GM12878 (cell line): ENCODE data around the gene CAPS. TPM values are rescaled to one million over a fixed set of nuclear protein-coding genes. Genes with fewer than 3 reads are reported as not detected.

Source experiments
- ATAC-seq: fragments of 200-7000 bp; cut with Tn5 transposase; 3 replicates; pipeline ENCODE4 v1.9.1; 2020; ENCODE audit warnings: mild to moderate bottlenecking, moderate library complexity
- BruUV-seq: library from RNA; stranded (reverse); fragments of 400-500 nt; replicated peaks from 2 replicates; lab custom pipeline; 2021; lab: Mats Ljungman, UMichigan
- CTCF ChIA-PET: fragments of 300-600 bp; sonication (Branson Sonifier 250); formaldehyde crosslinking; extraction: SDS; loops from one replicate; lab custom pipeline; 2021; ENCODE audit warnings: inconsistent platforms; lab: Yijun Ruan, JAX
- POLR2A ChIA-PET: fragments of 350-600 bp; formaldehyde crosslinking; extraction: SDS; loops from one replicate; lab custom pipeline; 2021; ENCODE audit warnings: inconsistent platforms; lab: Charles Lee
- RAD21 ChIA-PET: fragments of 300-600 bp; sonication (Branson Sonifier 250); formaldehyde crosslinking; loops from one replicate; lab custom pipeline; 2023; ENCODE audit warnings: antibody characterized with exemption; ENCODE audit not compliant: unreplicated experiment; lab: Charles Lee
- SMC1A ChIA-PET: fragments of 300-600 bp; sonication (Branson Sonifier 250); formaldehyde crosslinking; loops from one replicate; lab custom pipeline; 2023; ENCODE audit not compliant: unreplicated experiment, uncharacterized antibody; lab: Charles Lee
- DNase-seq: peaks from one replicate; pipeline ENCODE4 v3.0.0-alpha.2; 2011; ENCODE audit warnings: low read depth, low spot score
- FAIRE-seq: peaks from 3 replicates; lab custom pipeline; 2011; peaks lifted over from hg19 to GRCh38; lab: Jason Lieb, UNC
- H2AFZ ChIP-seq: 2 replicates; pipeline ENCODE4 v1.6.0; 2011; ENCODE audit warnings: low read depth, low read length, control low read depth; ENCODE audit not compliant: control insufficient read depth
- H3K27ac ChIP-seq: 2 replicates; pipeline ENCODE4 v1.5.1; 2011; ENCODE audit warnings: control low read depth; ENCODE audit not compliant: control insufficient read depth, insufficient read depth
- H3K27me3 ChIP-seq, 2 experiments: replicated peaks in 1 of 2; 2 replicates each; pipeline versions ENCODE4 v1.6.0 to v1.6.1; 2011; ENCODE audit warnings: low read length in 1 of 2; ENCODE audit not compliant: control insufficient read depth in 2 of 2, insufficient read depth in 2 of 2
- H3K36me3 ChIP-seq, 2 experiments: 2 replicates each; pipeline ENCODE4 v1.5.1; 2011; ENCODE audit warnings: low read length in 1 of 2; ENCODE audit not compliant: control insufficient read depth in 2 of 2, insufficient read depth in 2 of 2
- H3K4me1 ChIP-seq: 2 replicates; pipeline ENCODE4 v1.6.1; 2011; ENCODE audit warnings: mild to moderate bottlenecking, low read length, moderate library complexity, mixed read lengths; ENCODE audit not compliant: control insufficient read depth, insufficient read depth
- H3K4me2 ChIP-seq: 2 replicates; pipeline ENCODE4 v1.6.0; 2011; ENCODE audit warnings: control low read depth; ENCODE audit not compliant: control insufficient read depth, insufficient read depth
- H3K4me3 ChIP-seq: fragments of 200-600 bp; sonication (generic); 2 replicates; pipeline ENCODE4 v1.5.1; 2016
- H3K79me2 ChIP-seq: 2 replicates; pipeline ENCODE4 v1.6.0; 2011; ENCODE audit warnings: low read length; ENCODE audit not compliant: control insufficient read depth, insufficient read depth
- H3K9ac ChIP-seq: 2 replicates; pipeline ENCODE4 v1.8.0; 2011; ENCODE audit warnings: low read length, control low read depth, mixed read lengths; ENCODE audit not compliant: control insufficient read depth, insufficient read depth
- H3K9me3 ChIP-seq: replicated peaks from 3 replicates; pipeline ENCODE4 v1.5.1; 2011; ENCODE audit warnings: mild to moderate bottlenecking, low read length; ENCODE audit not compliant: control insufficient read depth, insufficient read depth
- H4K20me1 ChIP-seq: 2 replicates; pipeline ENCODE4 v1.6.0; 2011; ENCODE audit not compliant: control insufficient read depth, insufficient read depth
- BCL11A ChIP-seq: IDR thresholded peaks from 2 replicates; pipeline ENCODE4 v1.6.1; 2011; ENCODE audit warnings: low read depth, low read length
- EP300 ChIP-seq, 2 experiments: fragments of 150-350 bp in 1 of 2; IDR thresholded peaks; 2 replicates each; pipeline ENCODE4 v1.6.1; 2011 to 2012; ENCODE audit warnings: low read depth in 2 of 2, low read length in 2 of 2, borderline replicate concordance in 1 of 2, improper control_type of control experiment in 1 of 2, inconsistent platforms in 1 of 2; ENCODE audit not compliant: control insufficient read depth in 1 of 2
- FOXM1 ChIP-seq: IDR thresholded peaks from 2 replicates; pipeline ENCODE4 v1.6.1; 2012; ENCODE audit warnings: low read depth, mild to moderate bottlenecking, inconsistent platforms, low read length, moderate library complexity
- KLF5 ChIP-seq: fragments of 450-650 bp; IDR thresholded peaks from 2 replicates; pipeline ENCODE4 v1.6.1; 2014; ENCODE audit warnings: mild to moderate bottlenecking; ENCODE audit not compliant: partially characterized antibody
- PAX5 ChIP-seq: IDR thresholded peaks from 2 replicates; pipeline ENCODE4 v1.6.1; 2011; ENCODE audit warnings: low read depth, low read length, borderline replicate concordance
- SPI1 ChIP-seq: IDR thresholded peaks from 2 replicates; pipeline ENCODE4 v1.6.1; 2011; ENCODE audit warnings: low read depth, mild to moderate bottlenecking, low read length, moderate library complexity, borderline replicate concordance; ENCODE audit not compliant: insufficient read depth
- SREBF1 ChIP-seq: IDR thresholded peaks from 2 replicates; pipeline ENCODE4 v1.6.1; 2012; ENCODE audit warnings: mild to moderate bottlenecking, low read length
- SREBF2 ChIP-seq: IDR thresholded peaks from 2 replicates; pipeline ENCODE4 v1.6.1; 2012; ENCODE audit warnings: mild to moderate bottlenecking, low read length
- TCF12 ChIP-seq: IDR thresholded peaks from 2 replicates; pipeline ENCODE4 v1.6.1; 2011; ENCODE audit warnings: low read depth, mild to moderate bottlenecking, low read length
- WGBS: methylation state at CpG from one replicate; pipeline ENCODE4 v1.1.6; 2016; ENCODE audit warnings: low lambda C conversion rate; ENCODE audit not compliant: insufficient replicate concordance, insufficient coverage; ENCODE audit errors: missing lambda C conversion rate; 5-methylcytosine and 5-hydroxymethylcytosine counted together
- in situ Hi-C: fragments of 300-500 bp; cut with MboI; formaldehyde crosslinking; loops from 9 replicates; pipeline ENCODE4 v1.14.3; 2018; ENCODE audit warnings: mixed read lengths
- intact Hi-C: fragments of 100-400 bp; cut with micrococcal nuclease; formaldehyde crosslinking; loops from one replicate; pipeline ENCODE4 v1.14.2; 2022; ENCODE audit not compliant: unreplicated experiment
- polyA plus RNA-seq, 11 experiments: library from polyadenylated mRNA; depleted of rRNA in 4 of 11; unstranded in 6 of 11; stranded (reverse) in 5 of 11; fragments of >200 nt; fragmentation: Nextera tagmentation in 4 of 11; fragmentation: Illumina TruSeq in 1 of 11; extraction: Ambion mirVana in 4 of 11; extraction: Trizol in 1 of 11; gene quantifications; 1 replicate in 1 of 11; 2 replicates in 10 of 11; pipeline versions ENCODE4 v1.2.1 to v1.2.3, GENCODE V29; 2011 to 2016; ENCODE audit warnings: inconsistent platforms in 2 of 11, missing spikeins in 2 of 11, low read depth in 1 of 11
- total RNA-seq, 4 experiments: library from RNA; depleted of rRNA in 3 of 4; stranded (reverse); fragments of >200 nt in 3 of 4; fragmentation: Illumina TruSeq in 1 of 4; extraction: Trizol in 1 of 4; gene quantifications; 2 replicates each; pipeline versions ENCODE4 v1.2.1 to v1.2.3, GENCODE V29; 2013 to 2021
- TF ChIP-seq, protein P1 (sequence below): fragments of 450-650 bp; IDR thresholded peaks from 2 replicates; pipeline ENCODE4 v1.6.1; 2017; ENCODE audit warnings: low read depth, mild to moderate bottlenecking, moderate library complexity
- TF ChIP-seq, protein P2 (sequence below): fragments of 450-650 bp; IDR thresholded peaks from 2 replicates; pipeline ENCODE4 v1.6.1; 2017; ENCODE audit warnings: antibody characterized with exemption, mild to moderate bottlenecking, moderate library complexity

The CAPS gene
- total and polyA plus RNA-seq, 10 of the 15 experiments (the other 5 are each of a cell fraction or from before 2014, with no cell fraction given), result 0.09 to 6.9 (median 2.9) TPM

GRCh38 chr19:5935473-5936291, 21.6 kb downstream of the CAPS start (continued):
- TF ChIP-seq KLF5 (no peak), PAX5 (no peak), SREBF2 (no peak), SPI1 (no peak)

DNA sequence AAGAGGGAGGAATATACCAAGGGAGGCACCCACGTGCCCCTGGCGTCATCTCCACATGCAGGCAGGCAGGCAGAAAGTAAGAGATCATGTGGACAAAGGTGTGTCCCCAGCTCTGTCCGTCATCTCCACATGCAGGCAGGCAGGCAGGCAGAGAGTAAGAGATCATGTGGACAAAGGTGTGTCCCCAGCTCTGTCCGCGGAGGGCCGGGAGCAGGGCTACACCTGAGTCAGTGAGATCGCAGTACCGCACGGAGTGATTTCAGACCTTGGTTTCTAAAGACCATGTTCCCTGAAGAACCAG, 22.2 kb downstream of the CAPS start:
- in situ Hi-C loops, result no loop called here
- H3K36me3 ChIP-seq, result peaks cover 10 to 39% of the 10 kb centered on the region in 2 experiments; a peak in 3 of 4 replicates
- RAD21 ChIA-PET, result no interaction called here

DNA sequence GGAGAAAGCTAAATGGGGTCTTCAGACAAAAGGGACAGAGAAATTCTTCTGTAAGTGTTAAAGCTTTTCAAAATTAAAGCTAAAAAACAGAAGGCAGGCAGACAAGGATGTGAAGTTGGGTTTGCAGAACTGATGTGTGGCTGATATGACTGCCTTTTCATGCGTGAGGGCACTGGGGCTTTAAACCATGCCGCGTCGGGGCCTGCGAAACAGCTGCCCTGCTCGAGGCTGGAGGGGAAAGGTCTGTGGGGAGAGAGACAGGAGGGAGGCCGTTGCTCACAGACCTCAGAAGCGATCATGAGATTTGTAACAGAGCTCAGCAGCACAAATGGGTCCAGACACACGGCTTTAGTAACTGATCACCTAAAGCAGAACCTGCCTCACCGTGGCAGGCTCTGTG, 23.5 kb downstream of the CAPS start:
- BruUV-seq, result no TSS peak
- in situ Hi-C loops, result no loop called here
- TF ChIP-seq SREBF1 (no peak), BCL11A (no peak), FOXM1 (no peak), EP300 (IDR thresholded peaks at IDR 0.05; ENCODE audit: borderline replicate concordance in 1 of 2, control insufficient read depth in 1 of 2, low read depth in 2 of 2, low read length in 2 of 2) (no peak)
- TF ChIP-seq, protein P1, sequence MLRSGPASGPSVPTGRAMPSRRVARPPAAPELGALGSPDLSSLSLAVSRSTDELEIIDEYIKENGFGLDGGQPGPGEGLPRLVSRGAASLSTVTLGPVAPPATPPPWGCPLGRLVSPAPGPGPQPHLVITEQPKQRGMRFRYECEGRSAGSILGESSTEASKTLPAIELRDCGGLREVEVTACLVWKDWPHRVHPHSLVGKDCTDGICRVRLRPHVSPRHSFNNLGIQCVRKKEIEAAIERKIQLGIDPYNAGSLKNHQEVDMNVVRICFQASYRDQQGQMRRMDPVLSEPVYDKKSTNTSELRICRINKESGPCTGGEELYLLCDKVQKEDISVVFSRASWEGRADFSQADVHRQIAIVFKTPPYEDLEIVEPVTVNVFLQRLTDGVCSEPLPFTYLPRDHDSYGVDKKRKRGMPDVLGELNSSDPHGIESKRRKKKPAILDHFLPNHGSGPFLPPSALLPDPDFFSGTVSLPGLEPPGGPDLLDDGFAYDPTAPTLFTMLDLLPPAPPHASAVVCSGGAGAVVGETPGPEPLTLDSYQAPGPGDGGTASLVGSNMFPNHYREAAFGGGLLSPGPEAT, result no peak
- TF ChIP-seq, protein P2, sequence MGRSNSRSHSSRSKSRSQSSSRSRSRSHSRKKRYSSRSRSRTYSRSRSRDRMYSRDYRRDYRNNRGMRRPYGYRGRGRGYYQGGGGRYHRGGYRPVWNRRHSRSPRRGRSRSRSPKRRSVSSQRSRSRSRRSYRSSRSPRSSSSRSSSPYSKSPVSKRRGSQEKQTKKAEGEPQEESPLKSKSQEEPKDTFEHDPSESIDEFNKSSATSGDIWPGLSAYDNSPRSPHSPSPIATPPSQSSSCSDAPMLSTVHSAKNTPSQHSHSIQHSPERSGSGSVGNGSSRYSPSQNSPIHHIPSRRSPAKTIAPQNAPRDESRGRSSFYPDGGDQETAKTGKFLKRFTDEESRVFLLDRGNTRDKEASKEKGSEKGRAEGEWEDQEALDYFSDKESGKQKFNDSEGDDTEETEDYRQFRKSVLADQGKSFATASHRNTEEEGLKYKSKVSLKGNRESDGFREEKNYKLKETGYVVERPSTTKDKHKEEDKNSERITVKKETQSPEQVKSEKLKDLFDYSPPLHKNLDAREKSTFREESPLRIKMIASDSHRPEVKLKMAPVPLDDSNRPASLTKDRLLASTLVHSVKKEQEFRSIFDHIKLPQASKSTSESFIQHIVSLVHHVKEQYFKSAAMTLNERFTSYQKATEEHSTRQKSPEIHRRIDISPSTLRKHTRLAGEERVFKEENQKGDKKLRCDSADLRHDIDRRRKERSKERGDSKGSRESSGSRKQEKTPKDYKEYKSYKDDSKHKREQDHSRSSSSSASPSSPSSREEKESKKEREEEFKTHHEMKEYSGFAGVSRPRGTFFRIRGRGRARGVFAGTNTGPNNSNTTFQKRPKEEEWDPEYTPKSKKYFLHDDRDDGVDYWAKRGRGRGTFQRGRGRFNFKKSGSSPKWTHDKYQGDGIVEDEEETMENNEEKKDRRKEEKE, result no peak

More for the DNA sequence above, 22.2 kb downstream of the CAPS start:
- H3K4me1 ChIP-seq, result no peaks in the 10 kb centered on the region
- FAIRE-seq (no peak), ATAC-seq (no peak), DNase-seq (no peak)
- no peak overlapping the region for H3K4me3 ChIP-seq
- SMC1A ChIA-PET, result no interaction called here
- H3K79me2 ChIP-seq, result no peaks in the 10 kb centered on the region
- H3K27ac ChIP-seq, result no peak overlapping the region
- TF ChIP-seq TCF12, result no peak
- CTCF ChIA-PET, result no interaction called here
- no peaks in the 10 kb centered on the region for H4K20me1 ChIP-seq
- POLR2A ChIA-PET, result no interaction called here
- H3K9me3 ChIP-seq, result no peaks in the 10 kb centered on the region
- no peaks in the 10 kb centered on the region for H3K27me3 ChIP-seq
- no peak overlapping the region for H2AFZ ChIP-seq
- no peak overlapping the region for H3K9ac ChIP-seq
- WGBS, result 97% methylated on average over 9 of the region's 9 CpGs
- intact Hi-C loops, result no loop called here
- no peak overlapping the region for H3K4me2 ChIP-seq
- BruUV-seq, result no TSS peak

More for the DNA sequence above, 23.5 kb downstream of the CAPS start:
- H2AFZ ChIP-seq, result no peak overlapping the region
- no peaks in the 10 kb centered on the region for H3K27me3 ChIP-seq
- ChIA-PET CTCF (interaction anchor here (0.7 to 1.8 kb wide), 4 partner anchors 14 to 133 kb away, joined by 3 to 4 read pairs (median 4); partner anchors contain the start of gene NRTN), SMC1A (no interaction called here), RAD21 (no interaction called here), POLR2A (interaction anchor here (0.6 kb wide), 1 partner anchor 440 kb away, joined by 6 read pairs; no protein-coding TSS in a partner anchor)
- intact Hi-C loops, result no loop called here
- H3K79me2 ChIP-seq, result no peaks in the 10 kb centered on the region
- ATAC-seq (no peak), DNase-seq (no peak), FAIRE-seq (no peak)
- WGBS, result 83% methylated on average over 10 of the region's 10 CpGs
- no peaks in the 10 kb centered on the region for H3K9me3 ChIP-seq
- no peak overlapping the region for H3K4me3 ChIP-seq
- no peaks in the 10 kb centered on the region for H3K4me1 ChIP-seq
- H3K4me2 ChIP-seq, result no peak overlapping the region
- peaks cover 10 to 38% of the 10 kb centered on the region in 2 experiments; a peak in 3 of 4 replicates for H3K36me3 ChIP-seq
- H3K9ac ChIP-seq, result no peak overlapping the region
- H3K27ac ChIP-seq, result no peak overlapping the region
- no peaks in the 10 kb centered on the region for H4K20me1 ChIP-seq
